ENCODE data around the gene KRTAP4-12.
A peak's percentile ranks its signal among the peaks of the same experiment; 100 is the strongest.
"Not testable (repeated sequence)": the region's sequence is repeated elsewhere in the genome, so short reads cannot be mapped to it uniquely, and the experiment has no call there.

KRTAP4-12 gene

GRCh38 chr17:41123991-41124371 lies at the start of gene KRTAP4-12:
TSS of gene KRTAP4-12 (minus strand) at chr17:41124182. CDS start at chr17:41124122, 60 bp downstream.
- not testable (repeated sequence) for DNase-seq

DNA sequence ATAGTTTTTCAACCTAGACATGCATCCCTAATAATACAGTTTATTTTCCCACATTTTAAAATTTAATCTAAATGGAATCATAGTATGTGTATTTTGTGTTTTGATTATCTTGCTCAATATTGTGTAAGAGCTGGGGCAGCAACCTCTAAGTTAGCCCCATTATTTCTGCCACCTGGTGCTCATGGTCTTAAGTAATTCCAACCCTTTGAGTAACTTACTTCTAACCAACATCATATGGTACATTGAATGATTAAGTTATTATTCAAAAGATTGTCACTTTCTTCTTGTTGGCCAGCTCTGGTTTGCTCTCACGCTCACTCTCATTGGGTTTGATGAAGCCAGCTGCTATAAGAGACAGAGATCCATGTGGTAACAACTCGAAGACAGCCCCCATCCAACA lies 47.9 kb upstream of the KRTAP4-12 start:
- TF ChIP-seq POLR2A (IDR thresholded peaks at IDR 0.05; ENCODE audit: low read length) (no peak), GATA1 (IDR thresholded peaks at IDR 0.05; ENCODE audit: low read depth, low read length) (no peak)

DNA sequence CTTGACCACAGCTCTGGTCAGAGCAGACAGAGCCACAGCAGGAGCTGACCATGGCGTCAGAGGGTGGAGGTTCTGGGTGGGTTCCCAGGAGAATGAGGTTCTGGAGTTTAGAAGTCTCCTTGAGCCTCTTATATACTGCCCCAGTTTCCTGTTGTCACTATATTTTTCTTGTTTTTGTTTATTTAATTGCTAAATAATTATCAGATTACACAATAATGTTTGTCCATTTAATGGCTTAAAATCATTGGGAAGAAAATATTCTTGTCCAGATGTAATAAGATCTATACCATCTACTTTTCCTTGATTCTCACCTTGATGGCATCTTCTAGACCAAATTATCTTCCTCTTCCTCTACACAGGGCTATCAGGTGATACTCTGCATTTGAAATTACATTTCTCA lies 44.1 kb upstream of the KRTAP4-12 start, which contains the start of gene KRTAP4-3:
Gene KRTAP4-3 (minus strand): TSS at position 101 of the 400 bp plus-strand sequence. CDS start 49 bp downstream, at position 52.
- no peak for DNase-seq
- TF ChIP-seq POLR2A (IDR thresholded peaks at IDR 0.05; ENCODE audit: low read length) (no peak), GATA1 (IDR thresholded peaks at IDR 0.05; ENCODE audit: low read depth, low read length) (no peak)

More for the DNA sequence above, 47.9 kb upstream of the KRTAP4-12 start:
- DNase-seq: no peak

GRCh38 chr17:41167561-41167960 lies 43.6 kb upstream of the KRTAP4-12 start:
- no peak for DNase-seq
- TF ChIP-seq GATA1 (IDR thresholded peaks at IDR 0.05; ENCODE audit: low read depth, low read length): no peak
- no peak for TF ChIP-seq POLR2A (IDR thresholded peaks at IDR 0.05; ENCODE audit: low read length)

- DNase-seq: no peak
- no peak for TF ChIP-seq POLR2A (IDR thresholded peaks at IDR 0.05; ENCODE audit: low read length)
- no peak for TF ChIP-seq GATA1 (IDR thresholded peaks at IDR 0.05; ENCODE audit: low read depth, low read length)
Observed at GRCh38 chr17:41163828-41164227, 39.8 kb upstream of the KRTAP4-12 start.

- DNase-seq: no peak
- TF ChIP-seq GATA1 (IDR thresholded peaks at IDR 0.05; ENCODE audit: low read depth, low read length) (no peak), POLR2A (IDR thresholded peaks at IDR 0.05; ENCODE audit: low read length) (no peak)
Observed at GRCh38 chr17:41160648-41161047, 36.7 kb upstream of the KRTAP4-12 start, which contains the start of gene KRTAP4-4. TSS of gene KRTAP4-4 (minus strand) at chr17:41160748. CDS start at chr17:41160691, 57 bp downstream.

DNA sequence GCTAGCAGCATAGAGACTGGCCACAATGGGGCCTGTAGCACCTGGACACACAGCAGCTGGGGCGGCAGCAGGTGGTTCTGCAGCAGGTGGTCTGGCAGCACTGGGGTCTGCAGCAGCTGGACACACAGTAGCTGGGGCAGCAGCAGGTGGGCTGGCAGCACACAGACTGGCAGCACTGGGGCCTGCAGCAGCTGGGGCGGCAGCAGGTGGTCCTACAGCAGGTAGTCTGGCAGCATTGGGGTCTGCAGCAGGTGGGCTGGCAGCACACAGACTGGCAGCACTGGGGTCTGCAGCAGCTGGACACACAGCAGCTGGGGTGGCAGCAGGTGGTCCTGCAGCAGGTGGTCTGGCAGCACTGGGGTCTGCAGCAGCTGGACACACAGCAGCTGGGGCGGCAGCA lies 36.2 kb upstream of the KRTAP4-12 start:
- not testable (repeated sequence) for DNase-seq

DNA sequence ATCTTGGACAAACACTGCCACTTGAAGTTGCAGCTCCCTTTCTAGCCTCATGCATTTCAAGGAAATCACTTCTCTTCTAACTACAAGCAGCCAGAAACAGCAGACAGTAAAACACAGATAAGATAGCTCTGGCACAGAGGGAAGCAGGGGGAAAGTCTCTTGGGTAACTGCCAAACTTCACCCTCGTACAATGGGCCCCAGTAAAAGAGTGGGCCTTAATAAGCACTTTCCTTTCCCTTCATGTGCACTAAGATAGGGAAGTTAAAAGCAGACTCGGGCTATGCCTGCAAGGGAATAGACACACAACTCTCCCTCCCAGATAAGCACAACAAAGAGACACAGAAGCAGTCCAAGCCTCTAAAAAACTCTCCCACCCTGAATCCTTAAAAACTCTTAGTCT lies 29.9 kb upstream of the KRTAP4-12 start:
- peak in 1 of 2 experiments; percentile 10 for DNase-seq
- TF ChIP-seq POLR2A (IDR thresholded peaks at IDR 0.05; ENCODE audit: low read length) (no peak), GATA1 (IDR thresholded peaks at IDR 0.05; ENCODE audit: low read depth, low read length) (no peak)

DNA sequence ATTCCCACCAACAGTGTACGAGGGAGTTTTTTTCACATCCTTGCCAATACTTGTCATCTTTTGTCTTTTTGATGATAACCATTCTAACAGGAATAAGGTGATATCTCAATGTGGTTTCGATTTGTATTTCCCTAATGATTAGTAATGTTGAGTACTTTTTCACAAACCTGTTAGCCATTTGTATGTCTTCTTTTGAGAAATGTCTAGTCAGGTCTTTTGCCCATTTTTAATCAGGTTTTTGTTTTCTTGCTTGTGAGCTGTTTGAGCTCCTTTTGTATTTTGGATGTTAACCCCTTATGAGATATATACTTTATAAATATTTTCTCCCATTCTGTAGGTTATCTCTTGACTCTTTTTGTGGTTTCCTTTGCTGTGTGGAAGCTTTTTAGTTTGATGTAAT lies 27.5 kb upstream of the KRTAP4-12 start:
- TF ChIP-seq GATA1 (IDR thresholded peaks at IDR 0.05; ENCODE audit: low read depth, low read length): no peak
- no peak for TF ChIP-seq POLR2A (IDR thresholded peaks at IDR 0.05; ENCODE audit: low read length)
- DNase-seq: no peak

- no peak for TF ChIP-seq POLR2A (IDR thresholded peaks at IDR 0.05; ENCODE audit: low read length)
- TF ChIP-seq GATA1 (IDR thresholded peaks at IDR 0.05; ENCODE audit: low read depth, low read length): no peak
- DNase-seq: no peak
Observed at GRCh38 chr17:41150026-41150425, 26.0 kb upstream of the KRTAP4-12 start.

DNA sequence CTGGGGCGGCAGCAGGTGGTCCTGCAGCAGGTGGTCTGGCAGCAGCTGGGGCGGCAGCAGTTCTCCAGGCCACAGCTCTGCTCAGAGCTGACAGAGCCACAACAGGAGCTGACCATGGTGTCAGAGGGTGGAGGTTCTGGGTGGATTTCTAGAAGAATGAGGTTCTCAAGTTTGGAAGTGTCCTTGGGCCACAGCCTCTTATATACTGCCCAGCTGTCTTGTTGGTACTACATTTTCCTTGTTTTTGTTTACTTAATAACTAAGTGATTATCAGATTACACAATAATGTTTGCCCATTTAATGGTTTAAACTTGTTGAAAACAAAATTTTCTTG lies 25.6 kb upstream of the KRTAP4-12 start, which contains the start of gene KRTAP4-5:
Gene KRTAP4-5 (minus strand): TSS at position 174 of the 334 bp plus-strand sequence. CDS start 58 bp downstream, at position 116.
- TF ChIP-seq POLR2A (IDR thresholded peaks at IDR 0.05; ENCODE audit: low read length): no peak
- TF ChIP-seq GATA1 (IDR thresholded peaks at IDR 0.05; ENCODE audit: low read depth, low read length): no peak
- no peak for DNase-seq

DNA sequence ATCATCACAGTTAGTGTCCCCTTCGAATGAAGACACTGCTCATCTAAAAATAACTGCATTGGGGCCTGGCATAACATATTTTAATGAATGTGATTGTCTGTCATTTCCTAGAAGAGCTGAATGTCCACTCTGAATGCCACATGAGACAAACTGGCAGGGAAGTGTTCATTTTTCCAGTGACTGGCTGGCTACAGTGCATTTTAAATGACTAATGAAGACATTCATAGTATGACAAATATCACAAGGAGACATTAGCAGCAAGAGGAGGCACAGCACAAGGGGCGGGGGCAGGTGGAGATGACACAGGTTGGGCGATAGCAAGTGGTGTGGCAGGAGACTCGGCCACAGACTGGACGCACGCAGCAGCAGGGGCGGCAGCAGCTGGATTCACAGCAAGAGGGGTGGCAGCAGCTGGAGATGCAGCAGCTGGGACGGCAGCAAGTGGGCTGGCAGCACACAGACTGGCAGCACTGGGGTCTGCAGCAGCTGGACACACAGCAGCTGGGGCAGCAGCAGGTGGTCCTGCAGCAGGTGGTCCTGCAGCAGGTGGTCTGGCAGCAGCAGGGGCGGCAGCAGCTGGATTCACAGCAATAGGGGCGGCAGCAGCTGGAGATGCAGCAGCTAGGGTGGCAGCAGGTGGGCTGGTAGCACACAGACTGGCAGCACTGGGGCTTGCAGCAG lies 25.1 kb upstream of the KRTAP4-12 start:
- not testable (repeated sequence) for DNase-seq

- TF ChIP-seq POLR2A (IDR thresholded peaks at IDR 0.05; ENCODE audit: low read length) (no peak), GATA1 (IDR thresholded peaks at IDR 0.05; ENCODE audit: low read depth, low read length) (no peak)
Observed at GRCh38 chr17:41147531-41148204, 23.7 kb upstream of the KRTAP4-12 start.

GRCh38 chr17:41145261-41145660 lies 21.3 kb upstream of the KRTAP4-12 start:
- no peak for DNase-seq
- no peak for TF ChIP-seq POLR2A (IDR thresholded peaks at IDR 0.05; ENCODE audit: low read length)
- TF ChIP-seq GATA1 (IDR thresholded peaks at IDR 0.05; ENCODE audit: low read depth, low read length): no peak

More at GRCh38 chr17:41147531-41148204, 23.7 kb upstream of the KRTAP4-12 start:
- no peak for DNase-seq

GRCh38 chr17:41144846-41145245 lies 20.9 kb upstream of the KRTAP4-12 start:
- no peak for TF ChIP-seq POLR2A (IDR thresholded peaks at IDR 0.05; ENCODE audit: low read length)
- TF ChIP-seq GATA1 (IDR thresholded peaks at IDR 0.05; ENCODE audit: low read depth, low read length): no peak
- no peak for DNase-seq

All from erythroblast (primary cell).